ENCODE data around the gene CLCA2. TPM values are rescaled to one million over a fixed set of nuclear protein-coding genes. Genes with fewer than 3 reads are reported as not detected.

Gene CLCA2
- total RNA-seq, 1 donor from 2014 or later: not detected

GRCh38 chr1:86394416-86394815 is 29.6 kb upstream of the CLCA2 start:
- peak overlapping the region in 1 of 2 donors; percentile 76 for H3K4me3 ChIP-seq
- intact Hi-C loops (cut with DNase I): loop anchor here (10.0 kb wide), 2 partner anchors 310 to 1560 kb away; partner anchors contain the start of gene SH3GLB1
- H3K36me3 ChIP-seq: no peaks in the 10 kb centered on the region
- H3K4me1 ChIP-seq: peaks cover 0 to 4% of the 10 kb centered on the region in 2 donors
- no peak for DNase-seq (ENCODE audit: low spot score in 2 of 2)
- TF ChIP-seq, protein P1, sequence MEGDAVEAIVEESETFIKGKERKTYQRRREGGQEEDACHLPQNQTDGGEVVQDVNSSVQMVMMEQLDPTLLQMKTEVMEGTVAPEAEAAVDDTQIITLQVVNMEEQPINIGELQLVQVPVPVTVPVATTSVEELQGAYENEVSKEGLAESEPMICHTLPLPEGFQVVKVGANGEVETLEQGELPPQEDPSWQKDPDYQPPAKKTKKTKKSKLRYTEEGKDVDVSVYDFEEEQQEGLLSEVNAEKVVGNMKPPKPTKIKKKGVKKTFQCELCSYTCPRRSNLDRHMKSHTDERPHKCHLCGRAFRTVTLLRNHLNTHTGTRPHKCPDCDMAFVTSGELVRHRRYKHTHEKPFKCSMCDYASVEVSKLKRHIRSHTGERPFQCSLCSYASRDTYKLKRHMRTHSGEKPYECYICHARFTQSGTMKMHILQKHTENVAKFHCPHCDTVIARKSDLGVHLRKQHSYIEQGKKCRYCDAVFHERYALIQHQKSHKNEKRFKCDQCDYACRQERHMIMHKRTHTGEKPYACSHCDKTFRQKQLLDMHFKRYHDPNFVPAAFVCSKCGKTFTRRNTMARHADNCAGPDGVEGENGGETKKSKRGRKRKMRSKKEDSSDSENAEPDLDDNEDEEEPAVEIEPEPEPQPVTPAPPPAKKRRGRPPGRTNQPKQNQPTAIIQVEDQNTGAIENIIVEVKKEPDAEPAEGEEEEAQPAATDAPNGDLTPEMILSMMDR (IDR thresholded peaks at IDR 0.05): no peak
- H3K27me3 ChIP-seq: no peaks in the 10 kb centered on the region
- peak overlapping the region; percentile 9 to 15 for H3K27ac ChIP-seq
- H3K9me3 ChIP-seq: no peaks in the 10 kb centered on the region

GRCh38 chr1:86395751-86396497 is 28.0 kb upstream of the CLCA2 start, which contains the start of gene ODF2L:
Gene ODF2L (minus strand): TSS chr1:86396323. CDS start chr1:86387027, 9,296 bp downstream.
- H3K4me3 ChIP-seq: peak within 1 kb of the TSS; percentile 52 to 76
- no peaks in the 10 kb centered on the region for H3K27me3 ChIP-seq
- H3K9me3 ChIP-seq: no peaks in the 10 kb centered on the region
- H3K4me1 ChIP-seq: peaks cover 0 to 4% of the 10 kb centered on the region in 2 donors
- peak within 1 kb of the TSS; percentile 57 to 70 for H3K27ac ChIP-seq
- TF ChIP-seq, protein P1 (IDR thresholded peaks at IDR 0.05): no peak
- peak; percentile 78 to 94 for DNase-seq (ENCODE audit: low spot score in 2 of 2)
- no peaks in the 10 kb centered on the region for H3K36me3 ChIP-seq
- intact Hi-C loops (cut with DNase I): loop anchor here (1.0 to 10.0 kb wide), 4 partner anchors 33 to 1559 kb away; partner anchors contain the start of genes HS2ST1, SELENOF and SH3GLB1

DNA sequence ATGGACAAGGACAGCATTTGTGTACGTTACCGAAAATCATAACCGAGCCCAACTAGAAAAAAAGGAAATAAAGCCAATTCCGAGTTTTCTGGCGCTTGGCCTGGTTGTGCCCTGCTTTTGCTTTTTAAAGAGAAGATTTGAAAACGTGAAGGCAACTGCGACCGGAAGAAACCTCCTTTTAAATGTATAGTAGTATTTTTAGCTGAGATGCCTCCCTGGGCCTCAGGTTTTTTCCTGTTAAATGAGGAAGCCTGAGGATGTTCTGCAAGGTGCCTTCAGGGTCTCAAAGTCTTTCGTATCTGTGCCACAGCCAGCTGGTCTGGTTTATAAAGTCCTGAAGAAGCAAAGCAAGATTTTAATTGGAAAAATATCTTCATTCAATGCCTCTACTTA is 27.5 kb upstream of the CLCA2 start:
- no peaks in the 10 kb centered on the region for H3K27me3 ChIP-seq
- intact Hi-C loops (cut with DNase I): loop anchor here (1.0 to 10.0 kb wide), 4 partner anchors 32 to 1558 kb away; partner anchors contain the start of genes HS2ST1, SELENOF and SH3GLB1
- no peaks in the 10 kb centered on the region for H3K9me3 ChIP-seq
- peak overlapping the region; percentile 57 to 70 for H3K27ac ChIP-seq
- H3K4me3 ChIP-seq: peak overlapping the region; percentile 52 to 76
- no peak for DNase-seq (ENCODE audit: low spot score in 2 of 2)
- TF ChIP-seq, protein P1 (IDR thresholded peaks at IDR 0.05): no peak
- H3K36me3 ChIP-seq: no peaks in the 10 kb centered on the region
- peaks cover 0 to 4% of the 10 kb centered on the region in 2 donors for H3K4me1 ChIP-seq

DNA sequence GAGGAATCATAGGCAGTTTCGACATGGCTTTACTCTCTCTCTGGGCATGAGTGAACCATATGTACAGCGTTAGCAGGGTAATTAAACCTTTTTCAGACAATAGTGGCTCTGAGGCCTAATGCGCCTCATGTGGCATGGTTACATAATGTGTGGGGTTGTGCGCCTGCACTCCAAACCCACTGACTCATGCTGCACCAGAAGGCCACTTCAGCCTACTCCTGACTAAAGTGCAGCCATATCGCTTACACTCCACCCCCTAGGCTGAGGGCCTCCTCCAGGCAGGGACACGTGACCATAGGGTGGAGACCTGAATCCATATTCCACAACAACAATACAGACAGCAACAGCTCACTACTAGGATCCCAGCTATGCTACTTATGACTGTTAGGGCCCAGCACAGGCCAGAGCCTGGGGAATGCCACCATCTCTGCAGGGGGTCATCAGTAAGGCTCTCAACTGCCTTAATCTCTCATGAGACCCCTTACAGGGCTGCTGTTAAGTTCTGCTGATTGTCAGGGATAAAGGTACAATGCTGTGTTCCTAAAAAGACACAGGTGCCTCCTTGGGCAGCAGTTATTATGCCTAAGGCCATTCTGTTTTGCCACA is 14.5 kb upstream of the CLCA2 start:
- no peak for DNase-seq (ENCODE audit: low spot score in 2 of 2)
- Histone ChIP-seq H3K27ac (no peak overlapping the region), H3K4me1 (no peaks in the 10 kb centered on the region), H3K4me3 (no peak overlapping the region), H3K36me3 (no peaks in the 10 kb centered on the region), H3K27me3 (no peaks in the 10 kb centered on the region), H3K9me3 (no peaks in the 10 kb centered on the region)
- TF ChIP-seq, protein P1 (IDR thresholded peaks at IDR 0.05): no peak
- intact Hi-C loops (cut with DNase I): no loop called here

GRCh38 chr1:86410879-86411278 is 13.1 kb upstream of the CLCA2 start:
- DNase-seq (ENCODE audit: low spot score in 2 of 2): no peak
- Histone ChIP-seq H3K4me3 (no peak overlapping the region), H3K4me1 (no peaks in the 10 kb centered on the region), H3K9me3 (no peaks in the 10 kb centered on the region), H3K36me3 (no peaks in the 10 kb centered on the region), H3K27me3 (no peaks in the 10 kb centered on the region), H3K27ac (no peak overlapping the region)
- TF ChIP-seq, protein P1 (IDR thresholded peaks at IDR 0.05): no peak
- intact Hi-C loops (cut with DNase I): no loop called here
